SJSA1 (cell line): ENCODE measurements around the gene DEFB108B. TPM values are rescaled to one million over a fixed set of nuclear protein-coding genes. Genes with fewer than 3 reads are reported as not detected.
A peak's percentile ranks its signal among the peaks of the same experiment; 100 is the strongest.
"Not testable (repeated sequence)": the region's sequence is repeated elsewhere in the genome, so short reads cannot be mapped to it uniquely, and the experiment has no call there.

Experiments used
- DNase-seq, 2 experiments: peaks; one replicate each; pipeline ENCODE4 v3.0.0-alpha.2; 2015 to 2020; ENCODE audit warnings: low spot score in 2 of 2, low read depth in 1 of 2
- H3K27ac ChIP-seq: fragments of 250-450 bp; sonication (Bioruptor Pico); 2 replicates; pipeline ENCODE4 v1.5.1; 2020; ENCODE audit warnings: mild to moderate bottlenecking, moderate library complexity
- H3K27me3 ChIP-seq: fragments of 250-450 bp; sonication (Bioruptor Pico); replicated peaks from 2 replicates; pipeline ENCODE4 v1.5.1; 2020; ENCODE audit warnings: mild to moderate bottlenecking, moderate library complexity
- H3K36me3 ChIP-seq: fragments of 250-450 bp; sonication (Bioruptor Pico); 2 replicates; pipeline ENCODE4 v1.5.1; 2020; ENCODE audit warnings: mild to moderate bottlenecking
- H3K4me1 ChIP-seq: fragments of 250-450 bp; sonication (Bioruptor Pico); replicated peaks from 2 replicates; pipeline ENCODE4 v1.6.1; 2021; ENCODE audit warnings: mild to moderate bottlenecking
- H3K4me3 ChIP-seq: fragments of 250-450 bp; sonication (Bioruptor Pico); 2 replicates; pipeline ENCODE4 v1.5.1; 2020; ENCODE audit warnings: mild to moderate bottlenecking
- H3K9me3 ChIP-seq: fragments of 250-450 bp; sonication (Bioruptor Pico); replicated peaks from 2 replicates; pipeline ENCODE4 v1.5.1; 2020; ENCODE audit warnings: mild to moderate bottlenecking
- total RNA-seq: library from RNA; depleted of rRNA; stranded (reverse); fragments of >200 nt; shearing (Covaris generic); gene quantifications from 2 replicates; pipeline ENCODE4 v1.2.3, GENCODE V29; 2014; rRNA removed

The DEFB108B gene
- total RNA-seq, result not detected in 2 replicates

GRCh38 chr11:71832811-71833210, at the start of gene DEFB108B:
TSS of gene DEFB108B (plus strand) at chr11:71833200. CDS start at chr11:71833200, 0 bp downstream.
- H3K4me1 ChIP-seq, H3K27ac ChIP-seq, H3K27me3 ChIP-seq, H3K4me3 ChIP-seq, H3K9me3 ChIP-seq, H3K36me3 ChIP-seq, DNase-seq: not testable (repeated sequence)

GRCh38 chr11:71786114-71786847, 46.7 kb upstream of the DEFB108B start:
- not testable (repeated sequence) for H3K9me3 ChIP-seq, H3K27ac ChIP-seq, H3K27me3 ChIP-seq, H3K36me3 ChIP-seq, H3K4me3 ChIP-seq, H3K4me1 ChIP-seq
- peak in 1 of 2 experiments; percentile 64 for DNase-seq

- not testable (repeated sequence) for H3K36me3 ChIP-seq, H3K9me3 ChIP-seq, H3K4me1 ChIP-seq, H3K27me3 ChIP-seq, H3K27ac ChIP-seq
- peak overlapping the region; percentile 50 for H3K4me3 ChIP-seq
- peak in 1 of 2 experiments; percentile 98 for DNase-seq
Measured at GRCh38 chr11:71786848-71787097, 46.2 kb upstream of the DEFB108B start.

GRCh38 chr11:71787098-71787823, 45.7 kb upstream of the DEFB108B start:
- H3K4me3 ChIP-seq, result peak overlapping the region; percentile 50
- no peaks in the 10 kb centered on the region for H3K27me3 ChIP-seq
- H3K27ac ChIP-seq, result peak overlapping the region; percentile 73
- H3K36me3 ChIP-seq, result no peaks in the 10 kb centered on the region
- peaks cover 4% of the 10 kb centered on the region for H3K4me1 ChIP-seq
- DNase-seq, result peak in 1 of 2 experiments; percentile 90
- H3K9me3 ChIP-seq, result no peaks in the 10 kb centered on the region

- not testable (repeated sequence) for H3K4me1 ChIP-seq, H3K36me3 ChIP-seq, H3K27me3 ChIP-seq, H3K9me3 ChIP-seq
- H3K27ac ChIP-seq, result peak overlapping the region; percentile 73
- peak overlapping the region; percentile 50 for H3K4me3 ChIP-seq
- DNase-seq, result peak in 1 of 2 experiments; percentile 27
Measured at GRCh38 chr11:71787824-71788454, 45.1 kb upstream of the DEFB108B start.

- not testable (repeated sequence) for H3K27me3 ChIP-seq, H3K27ac ChIP-seq, H3K4me1 ChIP-seq, H3K4me3 ChIP-seq, H3K36me3 ChIP-seq, H3K9me3 ChIP-seq, DNase-seq
Measured at GRCh38 chr11:71789444-71790196, 43.4 kb upstream of the DEFB108B start.

GRCh38 chr11:71791111-71791510, 41.9 kb upstream of the DEFB108B start:
- not testable (repeated sequence) for H3K36me3 ChIP-seq, H3K4me3 ChIP-seq, DNase-seq, H3K27me3 ChIP-seq, H3K4me1 ChIP-seq, H3K9me3 ChIP-seq, H3K27ac ChIP-seq

- not testable (repeated sequence) for H3K4me3 ChIP-seq, H3K27ac ChIP-seq, H3K27me3 ChIP-seq, H3K36me3 ChIP-seq, H3K9me3 ChIP-seq, H3K4me1 ChIP-seq
- peak; percentile 10 to 51 for DNase-seq
Measured at GRCh38 chr11:71792621-71793235, 40.3 kb upstream of the DEFB108B start.

GRCh38 chr11:71794386-71795040, 38.5 kb upstream of the DEFB108B start:
- not testable (repeated sequence) for H3K36me3 ChIP-seq, H3K9me3 ChIP-seq, H3K4me3 ChIP-seq, H3K4me1 ChIP-seq, H3K27me3 ChIP-seq
- peak; percentile 29 to 70 for DNase-seq
- H3K27ac ChIP-seq, result peak overlapping the region; percentile 60; the same call in 1 of the 2 replicates

- not testable (repeated sequence) for DNase-seq, H3K4me1 ChIP-seq, H3K4me3 ChIP-seq, H3K27me3 ChIP-seq, H3K9me3 ChIP-seq, H3K36me3 ChIP-seq, H3K27ac ChIP-seq
Measured at GRCh38 chr11:71795236-71795635, 37.8 kb upstream of the DEFB108B start.

GRCh38 chr11:71796016-71796415, 37.0 kb upstream of the DEFB108B start:
- DNase-seq, H3K9me3 ChIP-seq, H3K27ac ChIP-seq, H3K4me3 ChIP-seq, H3K36me3 ChIP-seq, H3K27me3 ChIP-seq, H3K4me1 ChIP-seq: not testable (repeated sequence)

GRCh38 chr11:71796781-71797180, 36.2 kb upstream of the DEFB108B start:
- not testable (repeated sequence) for H3K27ac ChIP-seq, H3K9me3 ChIP-seq, H3K4me1 ChIP-seq, DNase-seq, H3K36me3 ChIP-seq, H3K4me3 ChIP-seq, H3K27me3 ChIP-seq

GRCh38 chr11:71799556-71800128, 33.4 kb upstream of the DEFB108B start:
- not testable (repeated sequence) for H3K36me3 ChIP-seq, H3K4me3 ChIP-seq, H3K27me3 ChIP-seq, DNase-seq, H3K9me3 ChIP-seq, H3K27ac ChIP-seq, H3K4me1 ChIP-seq
